Measurements from ENCODE around the gene WDR87.

DNA sequence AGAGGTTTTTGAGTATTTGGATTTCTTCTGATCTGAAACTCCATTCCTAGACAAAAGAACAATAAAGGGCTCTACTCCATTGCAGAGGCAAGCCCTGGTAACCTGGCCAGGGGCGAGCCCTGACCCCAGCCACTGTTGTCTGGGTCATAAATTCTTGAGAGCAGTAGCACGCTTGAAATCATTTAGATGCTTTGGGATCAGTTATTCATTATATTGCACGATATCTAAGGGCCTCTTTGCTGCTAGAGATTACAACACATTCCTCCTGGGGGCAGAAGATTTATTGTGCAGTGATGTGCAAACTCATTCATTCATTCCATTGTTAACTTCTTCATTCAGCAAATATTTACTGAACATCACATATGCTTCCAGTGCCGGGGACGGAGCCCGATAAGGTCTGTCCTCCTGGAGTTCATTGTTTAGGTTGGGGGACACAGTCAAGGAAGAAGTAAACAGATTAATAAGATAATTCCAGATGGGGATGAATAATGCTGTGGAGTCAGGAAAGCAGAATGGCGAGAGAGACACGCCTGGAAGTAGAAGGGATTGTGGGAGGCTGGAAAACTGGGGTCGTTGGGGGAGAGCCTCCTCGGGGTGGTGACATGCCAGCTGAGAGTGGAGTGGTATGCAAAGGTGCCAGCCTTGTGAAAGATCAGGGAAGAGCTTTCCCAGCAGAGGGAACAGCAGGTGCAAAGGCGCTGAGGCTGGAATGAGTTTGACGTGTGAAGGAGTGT lies 35.6 kb upstream of the WDR87 start:
- TF ChIP-seq, protein P1, sequence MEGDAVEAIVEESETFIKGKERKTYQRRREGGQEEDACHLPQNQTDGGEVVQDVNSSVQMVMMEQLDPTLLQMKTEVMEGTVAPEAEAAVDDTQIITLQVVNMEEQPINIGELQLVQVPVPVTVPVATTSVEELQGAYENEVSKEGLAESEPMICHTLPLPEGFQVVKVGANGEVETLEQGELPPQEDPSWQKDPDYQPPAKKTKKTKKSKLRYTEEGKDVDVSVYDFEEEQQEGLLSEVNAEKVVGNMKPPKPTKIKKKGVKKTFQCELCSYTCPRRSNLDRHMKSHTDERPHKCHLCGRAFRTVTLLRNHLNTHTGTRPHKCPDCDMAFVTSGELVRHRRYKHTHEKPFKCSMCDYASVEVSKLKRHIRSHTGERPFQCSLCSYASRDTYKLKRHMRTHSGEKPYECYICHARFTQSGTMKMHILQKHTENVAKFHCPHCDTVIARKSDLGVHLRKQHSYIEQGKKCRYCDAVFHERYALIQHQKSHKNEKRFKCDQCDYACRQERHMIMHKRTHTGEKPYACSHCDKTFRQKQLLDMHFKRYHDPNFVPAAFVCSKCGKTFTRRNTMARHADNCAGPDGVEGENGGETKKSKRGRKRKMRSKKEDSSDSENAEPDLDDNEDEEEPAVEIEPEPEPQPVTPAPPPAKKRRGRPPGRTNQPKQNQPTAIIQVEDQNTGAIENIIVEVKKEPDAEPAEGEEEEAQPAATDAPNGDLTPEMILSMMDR (IDR thresholded peaks at IDR 0.05; ENCODE audit: insufficient read depth, low read length), result no peak
- TF ChIP-seq POLR2AphosphoS5 (IDR thresholded peaks at IDR 0.05; ENCODE audit: low read depth), result no peak
- TF ChIP-seq, protein P2, sequence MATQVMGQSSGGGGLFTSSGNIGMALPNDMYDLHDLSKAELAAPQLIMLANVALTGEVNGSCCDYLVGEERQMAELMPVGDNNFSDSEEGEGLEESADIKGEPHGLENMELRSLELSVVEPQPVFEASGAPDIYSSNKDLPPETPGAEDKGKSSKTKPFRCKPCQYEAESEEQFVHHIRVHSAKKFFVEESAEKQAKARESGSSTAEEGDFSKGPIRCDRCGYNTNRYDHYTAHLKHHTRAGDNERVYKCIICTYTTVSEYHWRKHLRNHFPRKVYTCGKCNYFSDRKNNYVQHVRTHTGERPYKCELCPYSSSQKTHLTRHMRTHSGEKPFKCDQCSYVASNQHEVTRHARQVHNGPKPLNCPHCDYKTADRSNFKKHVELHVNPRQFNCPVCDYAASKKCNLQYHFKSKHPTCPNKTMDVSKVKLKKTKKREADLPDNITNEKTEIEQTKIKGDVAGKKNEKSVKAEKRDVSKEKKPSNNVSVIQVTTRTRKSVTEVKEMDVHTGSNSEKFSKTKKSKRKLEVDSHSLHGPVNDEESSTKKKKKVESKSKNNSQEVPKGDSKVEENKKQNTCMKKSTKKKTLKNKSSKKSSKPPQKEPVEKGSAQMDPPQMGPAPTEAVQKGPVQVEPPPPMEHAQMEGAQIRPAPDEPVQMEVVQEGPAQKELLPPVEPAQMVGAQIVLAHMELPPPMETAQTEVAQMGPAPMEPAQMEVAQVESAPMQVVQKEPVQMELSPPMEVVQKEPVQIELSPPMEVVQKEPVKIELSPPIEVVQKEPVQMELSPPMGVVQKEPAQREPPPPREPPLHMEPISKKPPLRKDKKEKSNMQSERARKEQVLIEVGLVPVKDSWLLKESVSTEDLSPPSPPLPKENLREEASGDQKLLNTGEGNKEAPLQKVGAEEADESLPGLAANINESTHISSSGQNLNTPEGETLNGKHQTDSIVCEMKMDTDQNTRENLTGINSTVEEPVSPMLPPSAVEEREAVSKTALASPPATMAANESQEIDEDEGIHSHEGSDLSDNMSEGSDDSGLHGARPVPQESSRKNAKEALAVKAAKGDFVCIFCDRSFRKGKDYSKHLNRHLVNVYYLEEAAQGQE (IDR thresholded peaks at IDR 0.05; ENCODE audit: insufficient replicate concordance, low read depth), result no peak

Data from HL-60 (cell line).